Measurements from ENCODE around the gene SLC26A8. TPM values are rescaled to one million over a fixed set of nuclear protein-coding genes. Genes with fewer than 3 reads are reported as not detected.

The SLC26A8 gene
- 0.35 TPM for total RNA-seq
- long read RNA-seq, partial matches to known transcripts = 0 of 1 reads
- long read RNA-seq, other reads (novel, unspliced or antisense) = 1 of 1 reads

DNA sequence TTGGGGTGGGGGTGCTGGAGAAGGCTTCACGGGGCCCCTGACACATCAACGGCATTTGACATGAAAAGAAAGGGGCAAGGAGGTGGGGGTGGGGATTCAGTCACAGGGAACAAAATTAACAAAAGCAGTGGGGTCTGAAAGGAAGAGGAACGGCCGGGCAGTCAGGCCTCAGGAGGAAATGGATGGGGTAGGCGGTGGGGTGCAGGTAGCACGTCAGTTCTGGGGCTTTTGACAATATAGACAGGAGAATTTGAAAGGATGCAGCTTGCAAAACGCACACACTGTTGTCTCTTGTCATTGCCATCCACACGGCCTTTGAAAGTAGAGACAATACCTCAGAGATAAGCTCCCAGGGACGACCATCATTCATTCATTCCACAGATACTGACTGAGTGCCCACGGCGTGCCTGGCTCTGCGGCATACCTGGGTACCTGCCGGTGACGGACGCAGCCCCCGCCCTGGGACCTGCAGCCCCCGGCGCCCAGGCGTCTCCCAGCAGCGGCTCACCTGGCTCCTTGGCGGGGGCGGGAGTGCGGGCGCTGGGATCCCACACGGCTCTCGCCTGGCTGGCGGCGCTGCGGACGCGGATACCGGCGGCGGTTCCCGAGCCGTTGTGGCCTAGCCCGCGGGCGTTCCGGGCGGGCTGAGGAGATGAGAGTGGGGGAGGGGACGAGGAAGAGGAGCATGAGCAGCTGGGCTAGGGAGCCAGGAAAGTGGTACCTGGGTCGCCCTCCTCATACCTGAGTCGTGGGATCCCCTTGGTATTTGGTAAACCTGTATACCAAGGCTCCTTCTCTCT lies at the start of gene SLC26A8:
Gene SLC26A8 (minus strand): TSS at position 646 of the 800 bp plus-strand sequence. CDS start 4,934 bp downstream, outside the sequence.
- DNase-seq (ENCODE audit: low spot score) = no peak

- DNase-seq (ENCODE audit: low spot score) = no peak
These were observed 49.1 kb upstream of the SLC26A8 start for GRCh38 chr6:36073587-36073986.

DNA sequence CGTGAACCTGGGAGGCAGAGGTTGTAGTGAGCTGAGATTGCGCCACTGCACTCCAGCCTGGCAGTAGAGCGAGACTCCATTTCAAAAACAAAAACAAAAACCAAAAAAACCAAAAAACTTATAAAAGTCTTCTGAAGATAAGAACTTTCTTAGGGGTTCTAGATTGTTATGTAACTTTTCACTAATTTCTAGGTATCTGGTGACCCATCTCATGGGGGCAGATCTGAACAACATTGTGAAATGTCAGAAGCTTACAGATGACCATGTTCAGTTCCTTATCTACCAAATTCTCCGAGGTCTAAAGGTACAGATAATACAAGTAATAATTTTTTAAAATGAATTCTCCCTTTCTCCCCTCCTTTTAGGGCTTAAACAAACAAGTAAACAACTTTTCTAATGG lies 48.2 kb upstream of the SLC26A8 start:
- DNase-seq (ENCODE audit: low spot score) = no peak

DNA sequence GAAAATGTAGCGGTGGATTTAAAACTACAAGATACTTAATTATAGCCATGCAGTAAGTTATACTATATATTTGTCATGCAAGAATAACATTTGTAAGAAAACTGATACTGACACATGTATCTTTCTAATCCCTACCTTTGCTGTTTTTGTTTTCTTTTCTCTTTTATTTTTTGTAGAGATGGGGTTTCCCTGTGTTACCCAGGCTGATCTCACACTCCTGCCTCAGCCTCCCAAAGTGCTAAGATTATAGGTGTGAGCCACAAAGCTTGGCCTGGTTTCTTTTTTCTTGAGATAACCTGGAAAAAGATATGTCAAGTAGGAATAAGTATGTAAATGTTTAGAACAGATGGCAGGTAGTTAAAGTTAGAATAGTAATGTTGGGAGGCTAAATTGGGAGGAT lies 47.3 kb upstream of the SLC26A8 start:
- DNase-seq (ENCODE audit: low spot score) = no peak

GRCh38 chr6:36071281-36071680 lies 46.8 kb upstream of the SLC26A8 start:
- no peak for DNase-seq (ENCODE audit: low spot score)

- no peak for DNase-seq (ENCODE audit: low spot score)
These were observed 45.8 kb upstream of the SLC26A8 start for GRCh38 chr6:36070252-36070651.

DNA sequence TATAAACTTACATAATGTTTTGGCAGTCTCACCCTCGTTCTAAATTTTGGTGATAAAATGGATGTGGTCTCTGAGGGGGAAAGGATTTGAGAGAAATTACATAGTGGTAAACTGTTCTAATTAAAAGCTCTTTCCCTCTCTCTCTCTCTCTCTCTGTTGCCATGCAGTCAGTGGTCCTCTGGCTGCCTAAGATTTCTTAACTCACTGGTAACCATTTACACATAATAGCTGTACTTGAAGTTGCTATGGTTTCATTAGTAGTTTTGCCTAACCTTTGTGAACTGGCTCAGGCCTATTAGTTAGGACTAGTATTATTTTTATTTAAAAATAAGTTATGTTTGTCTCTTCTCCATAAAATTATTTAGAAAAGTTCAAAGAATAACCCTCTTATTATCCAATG lies 45.1 kb upstream of the SLC26A8 start:
- DNase-seq (ENCODE audit: low spot score) = no peak

- no peak for DNase-seq (ENCODE audit: low spot score)
These were observed 44.1 kb upstream of the SLC26A8 start for GRCh38 chr6:36068586-36068985.

- DNase-seq (ENCODE audit: low spot score) = no peak
These were observed 43.6 kb upstream of the SLC26A8 start for GRCh38 chr6:36068012-36068392.

GRCh38 chr6:36067374-36068011 lies 43.1 kb upstream of the SLC26A8 start:
- no peak for DNase-seq (ENCODE audit: low spot score)

GRCh38 chr6:36066817-36067216 lies 42.4 kb upstream of the SLC26A8 start:
- DNase-seq (ENCODE audit: low spot score) = no peak

GRCh38 chr6:36065916-36066315 lies 41.5 kb upstream of the SLC26A8 start:
- DNase-seq (ENCODE audit: low spot score) = no peak

- no peak for DNase-seq (ENCODE audit: low spot score)
These were observed 40.4 kb upstream of the SLC26A8 start for GRCh38 chr6:36064770-36065396.

GRCh38 chr6:36063318-36064060 lies 39.0 kb upstream of the SLC26A8 start:
- DNase-seq (ENCODE audit: low spot score) = no peak

- no peak for DNase-seq (ENCODE audit: low spot score)
These were observed 37.8 kb upstream of the SLC26A8 start for GRCh38 chr6:36062247-36062646.

DNA sequence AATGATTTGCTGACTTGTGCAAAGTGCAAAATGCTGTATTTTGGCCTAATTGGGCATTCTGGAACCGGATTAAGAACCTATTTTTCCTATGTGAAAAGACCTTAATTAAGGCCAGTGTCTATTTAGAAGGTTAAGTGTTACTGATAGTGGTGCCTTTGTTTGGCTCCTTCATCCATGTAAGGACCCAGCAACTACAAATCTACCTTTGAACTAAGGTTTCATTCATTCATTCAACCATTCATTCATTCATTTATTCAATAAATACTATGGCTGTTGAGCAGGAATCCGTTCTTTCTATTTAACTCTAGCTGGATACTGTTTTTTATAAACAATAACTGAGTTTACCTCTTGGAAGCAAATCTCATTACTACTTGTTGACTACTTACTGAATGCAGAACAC lies 36.8 kb upstream of the SLC26A8 start:
- DNase-seq (ENCODE audit: low spot score) = no peak

DNA sequence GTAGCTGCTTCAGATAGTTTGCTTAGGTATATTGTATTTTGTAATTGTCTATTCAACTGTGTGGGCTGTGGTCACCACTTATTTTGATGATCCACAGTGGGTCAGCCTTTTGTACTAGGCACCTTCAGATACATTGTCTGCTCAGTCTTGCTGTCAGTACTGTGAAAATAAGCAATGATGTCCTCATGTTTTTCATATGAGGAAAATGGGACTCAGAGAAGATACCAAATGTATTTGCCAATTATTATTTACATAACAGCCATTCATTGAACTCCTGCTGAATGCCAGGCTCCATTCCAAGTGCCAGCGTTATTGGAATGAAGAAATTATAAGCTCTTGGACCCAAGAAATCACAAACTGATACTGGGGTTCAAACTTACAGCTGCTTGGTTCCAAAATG lies 31.7 kb upstream of the SLC26A8 start:
- DNase-seq (ENCODE audit: low spot score) = no peak

- DNase-seq (ENCODE audit: low spot score) = no peak
These were observed 30.5 kb upstream of the SLC26A8 start for GRCh38 chr6:36054956-36055355.

- no peak for DNase-seq (ENCODE audit: low spot score)
These were observed 30.0 kb upstream of the SLC26A8 start for GRCh38 chr6:36054415-36054814.

- DNase-seq (ENCODE audit: low spot score) = no peak
These were observed 29.4 kb upstream of the SLC26A8 start for GRCh38 chr6:36053878-36054277.

- DNase-seq (ENCODE audit: low spot score) = no peak
These were observed 27.7 kb upstream of the SLC26A8 start for GRCh38 chr6:36052097-36052496.
